Prostate gland (tissue), 2 donors: Measurements from ENCODE around the gene SAFB.

Experiments used
- CTCF ChIP-seq, 4 experiments: fragments of 200-600 bp in 2 of 4; fragments of 450-650 bp in 2 of 4; sonication (generic) in 2 of 4; IDR thresholded peaks; 1 replicate in 3 of 4; 2 replicates in 1 of 4; pipeline ENCODE4 v1.5.1; 2016 to 2019; ENCODE audit warnings: antibody characterized with exemption in 4 of 4, mild to moderate bottlenecking in 2 of 4, moderate library complexity in 2 of 4
- POLR2A ChIP-seq: fragments of 450-650 bp; IDR thresholded peaks from one replicate; pipeline ENCODE4 v1.6.1; 2016; ENCODE audit warnings: antibody characterized with exemption, mild to moderate bottlenecking

- no peak for TF ChIP-seq CTCF (IDR thresholded peaks at IDR 0.05)
- no peak for TF ChIP-seq POLR2A
Measured at GRCh38 chr19:5615756-5616327, 7.0 kb upstream of the SAFB start.
